ENCODE results near the gene SIN3B.

Gene SIN3B

DNA sequence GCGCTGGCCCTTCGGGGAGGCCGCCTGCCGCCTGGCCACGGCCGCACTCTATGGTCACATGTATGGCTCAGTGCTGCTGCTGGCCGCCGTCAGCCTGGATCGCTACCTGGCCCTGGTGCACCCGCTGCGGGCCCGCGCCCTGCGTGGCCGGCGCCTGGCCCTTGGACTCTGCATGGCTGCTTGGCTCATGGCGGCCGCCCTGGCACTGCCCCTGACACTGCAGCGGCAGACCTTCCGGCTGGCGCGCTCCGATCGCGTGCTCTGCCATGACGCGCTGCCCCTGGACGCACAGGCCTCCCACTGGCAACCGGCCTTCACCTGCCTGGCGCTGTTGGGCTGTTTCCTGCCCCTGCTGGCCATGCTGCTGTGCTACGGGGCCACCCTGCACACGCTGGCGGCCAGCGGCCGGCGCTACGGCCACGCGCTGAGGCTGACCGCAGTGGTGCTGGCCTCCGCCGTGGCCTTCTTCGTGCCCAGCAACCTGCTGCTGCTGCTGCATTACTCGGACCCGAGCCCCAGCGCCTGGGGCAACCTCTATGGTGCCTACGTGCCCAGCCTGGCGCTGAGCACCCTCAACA, 60.8 kb downstream of the SIN3B start:
- H3K4me3 ChIP-seq (ENCODE audit: low read length, poor library complexity, severe bottlenecking), result peak overlapping the region; percentile 66
- H3K9me2 ChIP-seq (replicated peaks; ENCODE audit: low read depth, low read length), result no peaks in the 10 kb centered on the region
- H2AFZ ChIP-seq (ENCODE audit: low read length), result no peak overlapping the region
- H3K4me2 ChIP-seq (ENCODE audit: low read depth, low read length, poor library complexity, severe bottlenecking), result peak overlapping the region; percentile 78
- peaks cover 66% of the 10 kb centered on the region for H3K4me1 ChIP-seq (ENCODE audit: insufficient read depth, low read length, poor library complexity, severe bottlenecking)
- peaks cover 22% of the 10 kb centered on the region; the same call in 1 of the 2 replicates for H3K79me2 ChIP-seq (ENCODE audit: insufficient read depth, low read length)
- H3K27me3 ChIP-seq (ENCODE audit: insufficient read depth, low read length, poor library complexity, severe bottlenecking), result no peaks in the 10 kb centered on the region
- peak overlapping the region; percentile 70 for H3K9ac ChIP-seq (ENCODE audit: low read depth, low read length, poor library complexity, severe bottlenecking)
- no peak for TF ChIP-seq EZH2phosphoT487 (IDR thresholded peaks at IDR 0.05; ENCODE audit: borderline replicate concordance)
- TF ChIP-seq, protein P1, sequence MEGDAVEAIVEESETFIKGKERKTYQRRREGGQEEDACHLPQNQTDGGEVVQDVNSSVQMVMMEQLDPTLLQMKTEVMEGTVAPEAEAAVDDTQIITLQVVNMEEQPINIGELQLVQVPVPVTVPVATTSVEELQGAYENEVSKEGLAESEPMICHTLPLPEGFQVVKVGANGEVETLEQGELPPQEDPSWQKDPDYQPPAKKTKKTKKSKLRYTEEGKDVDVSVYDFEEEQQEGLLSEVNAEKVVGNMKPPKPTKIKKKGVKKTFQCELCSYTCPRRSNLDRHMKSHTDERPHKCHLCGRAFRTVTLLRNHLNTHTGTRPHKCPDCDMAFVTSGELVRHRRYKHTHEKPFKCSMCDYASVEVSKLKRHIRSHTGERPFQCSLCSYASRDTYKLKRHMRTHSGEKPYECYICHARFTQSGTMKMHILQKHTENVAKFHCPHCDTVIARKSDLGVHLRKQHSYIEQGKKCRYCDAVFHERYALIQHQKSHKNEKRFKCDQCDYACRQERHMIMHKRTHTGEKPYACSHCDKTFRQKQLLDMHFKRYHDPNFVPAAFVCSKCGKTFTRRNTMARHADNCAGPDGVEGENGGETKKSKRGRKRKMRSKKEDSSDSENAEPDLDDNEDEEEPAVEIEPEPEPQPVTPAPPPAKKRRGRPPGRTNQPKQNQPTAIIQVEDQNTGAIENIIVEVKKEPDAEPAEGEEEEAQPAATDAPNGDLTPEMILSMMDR (conservative IDR thresholded peaks at IDR 0.05; ENCODE audit: low read length), result no peak
- no peaks in the 10 kb centered on the region for H4K20me1 ChIP-seq (ENCODE audit: insufficient read depth, low read length, poor library complexity, severe bottlenecking)
- no peaks in the 10 kb centered on the region for H3K36me3 ChIP-seq (ENCODE audit: insufficient read depth, low read length)
- H3F3A ChIP-seq (ENCODE audit: low read depth), result no peaks in the 10 kb centered on the region
- no peaks in the 10 kb centered on the region for H3K9me3 ChIP-seq (ENCODE audit: insufficient read depth, low read depth, low read length)

DNA sequence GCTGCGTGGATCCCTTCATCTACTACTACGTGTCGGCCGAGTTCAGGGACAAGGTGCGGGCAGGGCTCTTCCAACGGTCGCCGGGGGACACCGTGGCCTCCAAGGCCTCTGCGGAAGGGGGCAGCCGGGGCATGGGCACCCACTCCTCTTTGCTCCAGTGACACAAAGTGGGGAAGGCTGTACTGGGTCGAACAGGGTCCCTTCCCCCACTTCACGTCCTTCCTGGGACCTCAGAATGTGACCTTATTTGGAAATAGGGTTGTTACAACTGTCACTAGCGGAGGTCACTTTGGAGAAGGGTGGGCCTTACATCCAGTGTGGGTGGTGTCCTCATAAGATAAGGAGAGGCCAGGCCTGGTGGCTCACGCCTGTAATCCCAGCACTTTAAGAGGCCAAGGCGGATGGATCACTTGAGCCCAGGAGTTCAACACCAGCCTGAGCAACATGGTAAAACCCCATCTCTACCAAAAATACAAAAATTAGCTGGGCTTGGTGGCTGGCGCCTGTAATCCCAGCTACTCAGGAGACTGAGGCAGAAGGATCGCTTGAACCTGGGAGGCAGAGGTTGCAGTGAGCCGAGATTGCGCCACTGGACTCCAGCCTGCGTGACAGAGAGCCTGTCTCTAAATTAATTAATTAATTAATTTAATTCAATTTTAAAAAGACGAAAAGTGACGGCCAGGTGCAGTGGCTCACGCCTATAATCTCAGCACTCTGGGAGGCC, 61.4 kb downstream of the SIN3B start:
- Histone ChIP-seq H3K4me3 (ENCODE audit: low read length, poor library complexity, severe bottlenecking) (peak overlapping the region; percentile 53), H3K36me3 (ENCODE audit: insufficient read depth, low read length) (no peaks in the 10 kb centered on the region), H3K79me2 (ENCODE audit: insufficient read depth, low read length) (peaks cover 22% of the 10 kb centered on the region; the same call in 1 of the 2 replicates), H3K9me3 (ENCODE audit: insufficient read depth, low read depth, low read length) (no peaks in the 10 kb centered on the region), H3K27me3 (ENCODE audit: insufficient read depth, low read length, poor library complexity, severe bottlenecking) (no peaks in the 10 kb centered on the region), H4K20me1 (ENCODE audit: insufficient read depth, low read length, poor library complexity, severe bottlenecking) (no peaks in the 10 kb centered on the region), H3K9me2 (replicated peaks; ENCODE audit: low read depth, low read length) (no peaks in the 10 kb centered on the region), H2AFZ (ENCODE audit: low read length) (no peak overlapping the region), H3K4me1 (ENCODE audit: insufficient read depth, low read length, poor library complexity, severe bottlenecking) (peaks cover 66% of the 10 kb centered on the region), H3K9ac (ENCODE audit: low read depth, low read length, poor library complexity, severe bottlenecking) (no peak overlapping the region), H3K4me2 (ENCODE audit: low read depth, low read length, poor library complexity, severe bottlenecking) (peak overlapping the region; percentile 78), H3F3A (ENCODE audit: low read depth) (no peaks in the 10 kb centered on the region)
- TF ChIP-seq, protein P1 (conservative IDR thresholded peaks at IDR 0.05; ENCODE audit: low read length), result no peak
- no peak for TF ChIP-seq EZH2phosphoT487 (IDR thresholded peaks at IDR 0.05; ENCODE audit: borderline replicate concordance)

DNA sequence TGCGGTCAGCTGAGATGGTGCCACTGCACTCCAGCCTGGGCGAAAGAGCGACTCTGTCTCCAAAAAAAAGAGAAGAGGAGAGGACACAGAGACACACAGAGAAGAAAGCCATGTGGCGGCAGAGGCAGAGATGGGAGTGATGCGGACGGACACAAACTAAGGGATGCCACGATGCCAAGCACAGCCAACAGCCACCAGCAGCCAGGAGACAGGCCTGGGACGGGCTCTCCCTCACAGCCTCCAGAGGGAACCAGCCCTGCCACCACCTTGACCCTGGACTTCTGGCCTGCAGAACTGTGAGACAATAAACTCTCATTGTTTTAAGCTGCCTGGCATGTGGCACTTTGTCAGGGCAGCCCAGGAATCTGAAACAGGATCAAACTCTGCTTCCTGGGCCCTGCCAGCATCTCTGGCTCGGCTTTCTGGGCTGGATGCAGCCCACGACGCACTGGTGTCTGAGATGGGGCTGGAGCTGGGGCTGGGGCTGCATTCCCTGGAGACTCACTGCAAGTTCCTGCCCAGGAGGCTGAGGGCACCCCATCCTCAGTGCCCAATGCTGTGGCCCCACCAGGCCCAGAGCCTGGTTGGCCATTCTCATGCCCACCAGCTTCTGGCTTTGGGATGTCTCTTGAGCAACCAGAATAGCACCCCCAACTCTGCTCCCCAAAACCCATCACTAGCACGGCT, 62.6 kb downstream of the SIN3B start:
- Histone ChIP-seq H3K79me2 (ENCODE audit: insufficient read depth, low read length) (peaks cover 22% of the 10 kb centered on the region; the same call in 1 of the 2 replicates), H3K4me3 (ENCODE audit: low read length, poor library complexity, severe bottlenecking) (peak overlapping the region; percentile 20), H3F3A (ENCODE audit: low read depth) (no peaks in the 10 kb centered on the region), H3K9me3 (ENCODE audit: insufficient read depth, low read depth, low read length) (no peaks in the 10 kb centered on the region), H3K36me3 (ENCODE audit: insufficient read depth, low read length) (no peaks in the 10 kb centered on the region), H3K9ac (ENCODE audit: low read depth, low read length, poor library complexity, severe bottlenecking) (peak overlapping the region; percentile 61), H2AFZ (ENCODE audit: low read length) (no peak overlapping the region), H3K4me1 (ENCODE audit: insufficient read depth, low read length, poor library complexity, severe bottlenecking) (peaks cover 66% of the 10 kb centered on the region), H3K9me2 (replicated peaks; ENCODE audit: low read depth, low read length) (no peaks in the 10 kb centered on the region), H4K20me1 (ENCODE audit: insufficient read depth, low read length, poor library complexity, severe bottlenecking) (no peaks in the 10 kb centered on the region), H3K4me2 (ENCODE audit: low read depth, low read length, poor library complexity, severe bottlenecking) (peak overlapping the region; percentile 56), H3K27me3 (ENCODE audit: insufficient read depth, low read length, poor library complexity, severe bottlenecking) (no peaks in the 10 kb centered on the region)
- TF ChIP-seq, protein P1 (conservative IDR thresholded peaks at IDR 0.05; ENCODE audit: low read length), result no peak
- TF ChIP-seq EZH2phosphoT487 (IDR thresholded peaks at IDR 0.05; ENCODE audit: borderline replicate concordance), result no peak

All from Loucy (cell line).